ENCODE measurements around the gene CD38. TPM values are rescaled to one million over a fixed set of nuclear protein-coding genes. Genes with fewer than 3 reads are reported as not detected.

Gene CD38
- total RNA-seq, 4 donors from 2014 or later = 7.3 to 13.9 (median 9.2) TPM

GRCh38 chr4:15784959-15785634 is 7.0 kb downstream of the CD38 start:
- TF ChIP-seq, protein P1, sequence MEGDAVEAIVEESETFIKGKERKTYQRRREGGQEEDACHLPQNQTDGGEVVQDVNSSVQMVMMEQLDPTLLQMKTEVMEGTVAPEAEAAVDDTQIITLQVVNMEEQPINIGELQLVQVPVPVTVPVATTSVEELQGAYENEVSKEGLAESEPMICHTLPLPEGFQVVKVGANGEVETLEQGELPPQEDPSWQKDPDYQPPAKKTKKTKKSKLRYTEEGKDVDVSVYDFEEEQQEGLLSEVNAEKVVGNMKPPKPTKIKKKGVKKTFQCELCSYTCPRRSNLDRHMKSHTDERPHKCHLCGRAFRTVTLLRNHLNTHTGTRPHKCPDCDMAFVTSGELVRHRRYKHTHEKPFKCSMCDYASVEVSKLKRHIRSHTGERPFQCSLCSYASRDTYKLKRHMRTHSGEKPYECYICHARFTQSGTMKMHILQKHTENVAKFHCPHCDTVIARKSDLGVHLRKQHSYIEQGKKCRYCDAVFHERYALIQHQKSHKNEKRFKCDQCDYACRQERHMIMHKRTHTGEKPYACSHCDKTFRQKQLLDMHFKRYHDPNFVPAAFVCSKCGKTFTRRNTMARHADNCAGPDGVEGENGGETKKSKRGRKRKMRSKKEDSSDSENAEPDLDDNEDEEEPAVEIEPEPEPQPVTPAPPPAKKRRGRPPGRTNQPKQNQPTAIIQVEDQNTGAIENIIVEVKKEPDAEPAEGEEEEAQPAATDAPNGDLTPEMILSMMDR (IDR thresholded peaks at IDR 0.05) = no peak
- DNase-seq (ENCODE audit: low spot score) (no peak), ATAC-seq (ENCODE audit: low FRiP score) (no peak)

DNA sequence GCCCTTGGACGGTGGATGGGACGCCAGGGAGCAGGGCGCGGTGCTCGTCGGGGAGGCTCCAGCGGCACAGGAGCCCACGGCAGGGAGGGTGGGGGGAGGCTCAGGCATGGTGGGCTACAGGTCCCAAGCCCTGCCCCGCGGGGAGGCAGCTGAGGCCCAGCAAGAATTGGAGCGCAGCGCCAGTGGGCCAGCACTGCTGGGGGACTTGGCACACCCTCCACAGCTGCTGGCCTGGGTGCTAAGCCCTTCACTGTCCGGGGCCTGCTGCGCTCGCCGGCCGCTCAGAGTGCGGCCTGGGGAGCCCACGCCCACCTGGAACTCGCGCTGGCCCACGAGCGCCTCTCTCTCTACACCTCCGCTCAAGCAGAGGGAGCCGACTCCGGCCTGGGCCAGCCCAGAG is 8.6 kb downstream of the CD38 start:
- ATAC-seq (ENCODE audit: low FRiP score) = no peak
- no peak for DNase-seq (ENCODE audit: low spot score)
- TF ChIP-seq, protein P1 (IDR thresholded peaks at IDR 0.05) = no peak

GRCh38 chr4:15792974-15793373 is 14.8 kb downstream of the CD38 start:
- ATAC-seq (ENCODE audit: low FRiP score) (no peak), DNase-seq (ENCODE audit: low spot score) (no peak)
- TF ChIP-seq, protein P1 (IDR thresholded peaks at IDR 0.05) = no peak

DNA sequence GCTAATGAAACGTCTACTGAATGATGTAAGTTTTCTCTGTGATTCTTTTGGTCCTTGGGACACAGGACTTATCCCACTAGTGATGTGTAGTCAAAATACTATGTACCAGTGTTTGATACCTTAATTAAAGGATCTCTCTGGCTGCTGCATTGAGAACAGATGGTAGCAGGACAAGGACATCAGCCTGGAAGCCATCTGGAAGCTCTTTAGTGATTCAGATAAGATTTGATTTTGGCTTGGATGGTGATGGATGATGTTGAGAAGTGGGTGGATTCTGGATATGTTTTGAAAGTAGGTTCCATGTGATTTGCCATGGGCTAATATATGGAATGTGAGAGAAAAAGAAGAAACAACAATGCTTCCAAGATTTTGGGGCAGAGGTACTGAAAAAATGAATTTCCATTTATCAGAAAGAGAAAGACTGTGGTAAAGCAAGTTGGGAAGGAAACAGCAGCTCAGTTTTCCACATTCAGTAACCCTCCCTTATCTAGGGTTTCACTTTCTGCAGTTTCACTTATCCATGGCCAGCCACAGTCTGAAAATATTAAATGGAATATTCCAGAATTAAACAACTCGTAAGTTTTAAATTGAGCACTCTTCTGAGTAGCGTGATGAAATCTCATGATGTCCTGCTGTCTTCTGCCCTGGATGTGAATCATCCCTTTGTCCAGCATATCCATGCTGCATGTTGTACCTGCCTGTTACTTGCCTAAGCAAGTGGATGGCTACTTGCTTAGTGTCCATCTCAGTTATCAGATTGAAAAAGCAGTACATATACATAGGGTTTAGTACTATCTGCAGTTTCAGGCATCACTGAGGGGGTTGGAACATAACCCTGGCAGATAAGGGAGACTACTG is 15.6 kb downstream of the CD38 start:
- ATAC-seq (ENCODE audit: low FRiP score) = no peak
- TF ChIP-seq, protein P1 (IDR thresholded peaks at IDR 0.05) = no peak

GRCh38 chr4:15794426-15794825 is 16.3 kb downstream of the CD38 start:
- DNase-seq (ENCODE audit: low spot score) (no peak), ATAC-seq (ENCODE audit: low FRiP score) (no peak)
- TF ChIP-seq, protein P1 (IDR thresholded peaks at IDR 0.05) = no peak

More for the DNA sequence above, 15.6 kb downstream of the CD38 start:
- no peak for DNase-seq (ENCODE audit: low spot score)

GRCh38 chr4:15794905-15795304 is 16.8 kb downstream of the CD38 start:
- TF ChIP-seq, protein P1 (IDR thresholded peaks at IDR 0.05) = no peak
- no peak for DNase-seq (ENCODE audit: low spot score)

More at GRCh38 chr4:15794905-15795304, 16.8 kb downstream of the CD38 start:
- ATAC-seq (ENCODE audit: low FRiP score) = no peak
